ENCODE measurements around the gene MYH7. TPM values are rescaled to one million over a fixed set of nuclear protein-coding genes. Genes with fewer than 3 reads are reported as not detected.

MYH7 gene
- total and polyA plus RNA-seq, 2 of the 4 experiments (the other 2 are of a cell fraction) = not detected

DNA sequence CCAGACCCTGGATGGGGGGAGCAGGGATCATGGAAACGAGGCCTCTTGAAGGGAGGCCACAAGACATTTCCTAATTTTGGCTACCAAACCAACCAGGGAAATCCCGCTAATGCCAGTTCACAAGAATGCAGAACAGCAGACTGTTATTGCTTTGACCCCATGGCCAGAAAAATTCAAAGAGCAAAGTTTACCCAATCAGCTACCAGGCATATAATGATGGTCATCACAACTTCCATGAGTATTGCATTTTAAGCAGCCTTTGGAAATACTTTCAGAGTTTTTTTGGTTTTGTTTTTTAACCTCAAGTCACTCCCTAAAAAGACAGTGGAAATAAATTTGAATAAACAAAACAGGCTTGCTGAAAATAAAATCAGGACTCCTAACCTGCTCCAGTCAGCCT, 63.0 kb downstream of the MYH7 start, which contains the start of gene IL25:
TSS of gene IL25 (plus strand) at position 301 of the 400 bp plus-strand sequence.
- Histone ChIP-seq H3K9ac (ENCODE audit: low read depth, low read length) (no peak within 1 kb of the TSS), H3K27me3 (ENCODE audit: control insufficient read depth, insufficient read depth, low read length) (peaks cover 48% of the 10 kb centered on the region), H2BK20ac (ENCODE audit: low read depth, low read length) (no peak within 1 kb of the TSS), H3K18ac (ENCODE audit: low read depth, low read length) (no peak within 1 kb of the TSS), H4K91ac (ENCODE audit: insufficient read depth, low read depth, low read length) (no peak within 1 kb of the TSS), H3K27ac (ENCODE audit: insufficient read depth, low read length) (no peak within 1 kb of the TSS), H3K14ac (replicated peaks; ENCODE audit: low read depth, low read length) (no peak within 1 kb of the TSS), H3K36me3 (ENCODE audit: control insufficient read depth, insufficient read depth, low read length) (no peaks in the 10 kb centered on the region), H2AK9ac (replicated peaks; ENCODE audit: low read depth, low read length, poor library complexity) (no peak within 1 kb of the TSS), H4K5ac (ENCODE audit: low read depth, low read length) (no peak within 1 kb of the TSS), H3K4me2 (ENCODE audit: low read depth, low read length) (no peak within 1 kb of the TSS), H3K79me1 (ENCODE audit: low read depth in 1 of 2, low read length in 2 of 2) (no peaks in the 10 kb centered on the region), H2BK15ac (ENCODE audit: low read depth, low read length) (no peak within 1 kb of the TSS), H3K4me3 (ENCODE audit: insufficient read depth, low read depth, low read length) (no peak within 1 kb of the TSS), H2BK120ac (ENCODE audit: low read depth, low read length) (no peak within 1 kb of the TSS), H4K20me1 (ENCODE audit: insufficient read depth, low read length) (no peaks in the 10 kb centered on the region), H2AK5ac (ENCODE audit: low read depth, low read length) (no peak within 1 kb of the TSS), H3K56ac (ENCODE audit: extremely low read depth, insufficient read depth, low read length) (no peak within 1 kb of the TSS), H4K8ac (ENCODE audit: low read depth in 2 of 2, low read length in 2 of 2) (no peak within 1 kb of the TSS), H2AFZ (replicated peaks; ENCODE audit: low read length, poor library complexity) (no peak within 1 kb of the TSS), H3K9me1 (ENCODE audit: insufficient read depth, low read length) (0 out of 2 replicates have a peak, but pooled peaks cover 2% of the 10 kb centered on the region), H2BK5ac (ENCODE audit: low read depth, low read length, poor library complexity, severe bottlenecking) (no peak within 1 kb of the TSS), H3K23ac (ENCODE audit: low read depth, low read length) (no peak within 1 kb of the TSS), H3K9me3 (ENCODE audit: control insufficient read depth, insufficient read depth, low read length) (no peaks in the 10 kb centered on the region), H3K4ac (ENCODE audit: low read depth, low read length) (no peak within 1 kb of the TSS), H3K4me1 (ENCODE audit: control insufficient read depth, insufficient read depth, low read length) (no peaks in the 10 kb centered on the region)
- DNase-seq (no peak), ATAC-seq (ENCODE audit: low read depth) (no peak)
- intact Hi-C loops (cut with micrococcal nuclease) = no loop called here
- dilution Hi-C loops (cut with HindIII; ENCODE audit: low sequenced_read_pairs, unreplicated experiment) = no loop called here
- TF ChIP-seq, protein P1, sequence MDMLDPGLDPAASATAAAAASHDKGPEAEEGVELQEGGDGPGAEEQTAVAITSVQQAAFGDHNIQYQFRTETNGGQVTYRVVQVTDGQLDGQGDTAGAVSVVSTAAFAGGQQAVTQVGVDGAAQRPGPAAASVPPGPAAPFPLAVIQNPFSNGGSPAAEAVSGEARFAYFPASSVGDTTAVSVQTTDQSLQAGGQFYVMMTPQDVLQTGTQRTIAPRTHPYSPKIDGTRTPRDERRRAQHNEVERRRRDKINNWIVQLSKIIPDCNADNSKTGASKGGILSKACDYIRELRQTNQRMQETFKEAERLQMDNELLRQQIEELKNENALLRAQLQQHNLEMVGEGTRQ (IDR thresholded peaks at IDR 0.05; ENCODE audit: low read depth, low read length) = no peak
- TF ChIP-seq FOS (IDR thresholded peaks at IDR 0.05; ENCODE audit: low read depth, low read length) (no peak), BHLHE40 (IDR thresholded peaks at IDR 0.05; ENCODE audit: low read depth, low read length) (no peak), MXI1 (IDR thresholded peaks at IDR 0.05; ENCODE audit: borderline replicate concordance, low read depth, low read length) (no peak), NFE2L2 (IDR thresholded peaks at IDR 0.05; ENCODE audit: low read depth, low read length) (no peak), MAZ (IDR thresholded peaks at IDR 0.05; ENCODE audit: borderline replicate concordance, low read depth, low read length) (no peak), RCOR1 (IDR thresholded peaks at IDR 0.05; ENCODE audit: insufficient replicate concordance, low read length) (no peak), CHD1 (IDR thresholded peaks at IDR 0.05; ENCODE audit: low read depth, low read length) (no peak), POLR2A (IDR thresholded peaks at IDR 0.05; ENCODE audit: low read depth, low read length) (no peak), MAFK (IDR thresholded peaks at IDR 0.05; ENCODE audit: low read depth, low read length) (no peak), RAD21 (IDR thresholded peaks at IDR 0.05; ENCODE audit: low read length) (no peak)
- TF ChIP-seq, protein P2, sequence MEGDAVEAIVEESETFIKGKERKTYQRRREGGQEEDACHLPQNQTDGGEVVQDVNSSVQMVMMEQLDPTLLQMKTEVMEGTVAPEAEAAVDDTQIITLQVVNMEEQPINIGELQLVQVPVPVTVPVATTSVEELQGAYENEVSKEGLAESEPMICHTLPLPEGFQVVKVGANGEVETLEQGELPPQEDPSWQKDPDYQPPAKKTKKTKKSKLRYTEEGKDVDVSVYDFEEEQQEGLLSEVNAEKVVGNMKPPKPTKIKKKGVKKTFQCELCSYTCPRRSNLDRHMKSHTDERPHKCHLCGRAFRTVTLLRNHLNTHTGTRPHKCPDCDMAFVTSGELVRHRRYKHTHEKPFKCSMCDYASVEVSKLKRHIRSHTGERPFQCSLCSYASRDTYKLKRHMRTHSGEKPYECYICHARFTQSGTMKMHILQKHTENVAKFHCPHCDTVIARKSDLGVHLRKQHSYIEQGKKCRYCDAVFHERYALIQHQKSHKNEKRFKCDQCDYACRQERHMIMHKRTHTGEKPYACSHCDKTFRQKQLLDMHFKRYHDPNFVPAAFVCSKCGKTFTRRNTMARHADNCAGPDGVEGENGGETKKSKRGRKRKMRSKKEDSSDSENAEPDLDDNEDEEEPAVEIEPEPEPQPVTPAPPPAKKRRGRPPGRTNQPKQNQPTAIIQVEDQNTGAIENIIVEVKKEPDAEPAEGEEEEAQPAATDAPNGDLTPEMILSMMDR (conservative IDR thresholded peaks at IDR 0.05; ENCODE audit: low read depth, low read length) = no peak
- TF ChIP-seq, protein P3, sequence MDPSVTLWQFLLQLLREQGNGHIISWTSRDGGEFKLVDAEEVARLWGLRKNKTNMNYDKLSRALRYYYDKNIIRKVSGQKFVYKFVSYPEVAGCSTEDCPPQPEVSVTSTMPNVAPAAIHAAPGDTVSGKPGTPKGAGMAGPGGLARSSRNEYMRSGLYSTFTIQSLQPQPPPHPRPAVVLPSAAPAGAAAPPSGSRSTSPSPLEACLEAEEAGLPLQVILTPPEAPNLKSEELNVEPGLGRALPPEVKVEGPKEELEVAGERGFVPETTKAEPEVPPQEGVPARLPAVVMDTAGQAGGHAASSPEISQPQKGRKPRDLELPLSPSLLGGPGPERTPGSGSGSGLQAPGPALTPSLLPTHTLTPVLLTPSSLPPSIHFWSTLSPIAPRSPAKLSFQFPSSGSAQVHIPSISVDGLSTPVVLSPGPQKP (IDR thresholded peaks at IDR 0.05; ENCODE audit: borderline replicate concordance, low read depth, low read length) = no peak
- no TSS peak for BruUV-seq (replicated peaks)
- in situ Hi-C loops (cut with MboI; ENCODE audit: low sequenced_read_pairs) = loop anchor here (10.0 kb wide), 1 partner anchor 48 kb away; the partner anchor contains the start of gene PABPN1
- no CpG with 5 or more reads among the region's 2 CpGs for WGBS, 2 experiments (ENCODE audit: extremely low coverage in 2 of 2, insufficient read length in 1 of 2)
- ChIA-PET CTCF (no interaction called here), POLR2A (ENCODE audit: unreplicated experiment) (no interaction called here)
